Umbilical cord (tissue), 2 donors: ENCODE measurements around the gene FAM131A. TPM values are rescaled to one million over a fixed set of nuclear protein-coding genes. Genes with fewer than 3 reads are reported as not detected.

Experiments used
- DNase-seq: peaks from one replicate; pipeline ENCODE4 v3.0.0-alpha.2; 2015; ENCODE audit warnings: low spot score
- total RNA-seq: library from RNA; depleted of rRNA; stranded (reverse); fragments of >200 nt; gene quantifications from one replicate; pipeline ENCODE4 v1.2.3, GENCODE V29; 2014; ENCODE audit warnings: low replicate concordance; ENCODE audit not compliant: insufficient read depth

Gene FAM131A
- total RNA-seq, 1 donor from 2014 or later, result 13.2 TPM

DNA sequence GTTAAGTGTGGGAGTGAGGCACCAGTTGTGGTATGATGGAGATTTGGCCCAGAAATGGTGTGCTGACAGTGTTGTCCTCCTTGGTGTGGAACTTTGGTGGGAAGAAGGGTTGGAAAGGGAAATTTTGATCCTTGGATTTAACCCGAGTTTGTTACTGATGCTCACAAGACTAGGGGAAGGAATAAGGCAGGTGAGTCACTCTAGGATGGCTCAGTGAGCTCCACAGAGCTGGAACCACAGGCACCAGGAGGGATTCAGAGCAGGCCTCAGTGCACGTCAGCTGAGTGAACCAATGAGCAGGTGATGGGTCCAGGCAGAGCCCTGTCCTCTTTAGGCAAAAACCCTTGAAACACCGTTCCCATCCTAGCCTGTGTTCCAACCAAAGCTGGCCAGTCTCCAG lies 53.9 kb downstream of the FAM131A start:
- no peak for DNase-seq

DNA sequence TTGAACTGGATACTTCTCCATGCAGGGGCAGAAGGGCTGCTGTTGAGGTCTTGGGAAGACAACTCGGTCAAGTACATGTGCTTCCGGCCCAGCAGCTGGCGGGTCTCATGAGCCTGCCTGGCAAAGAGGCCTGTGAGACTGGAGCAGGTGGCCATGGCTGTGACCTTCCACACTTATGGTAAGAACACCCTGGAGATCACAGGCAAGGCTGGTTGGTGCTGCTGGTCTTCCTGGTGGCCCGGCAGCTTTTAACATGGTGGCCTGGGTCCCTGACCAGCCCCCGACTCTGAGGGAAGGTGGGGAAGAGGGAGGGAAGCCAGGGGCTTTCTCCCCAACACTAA lies 57.9 kb downstream of the FAM131A start:
- no peak for DNase-seq

Other genes starting within 250 kb of the FAM131A start
- gene HTR3E, start 240.5 kb upstream of the FAM131A start, total RNA-seq, result 0.72 TPM
- gene EIF2B5, start 202.2 kb upstream of the FAM131A start, total RNA-seq, result 24.3 TPM
- gene DVL3, start 182.2 kb upstream of the FAM131A start, total RNA-seq, result 28.9 TPM
- gene AP2M1, start 162.7 kb upstream of the FAM131A start, total RNA-seq, result 287 TPM
- 45.3 TPM for gene ABCF3, start 151.4 kb upstream of the FAM131A start, total RNA-seq
- 1.7 TPM for gene VWA5B2, start 108.0 kb upstream of the FAM131A start, total RNA-seq
- 27.7 TPM for gene ALG3, start 88.6 kb upstream of the FAM131A start, total RNA-seq
- not detected for gene EEF1AKMT4, start 87.9 kb upstream of the FAM131A start, total RNA-seq
- not detected for gene CAMK2N2, start 76.0 kb upstream of the FAM131A start, total RNA-seq
- not detected for gene ECE2, start 61.6 kb upstream of the FAM131A start, total RNA-seq
- 191 TPM for gene PSMD2, start 38.4 kb upstream of the FAM131A start, total RNA-seq
- gene EIF4G1, start 23.0 kb upstream of the FAM131A start, total RNA-seq, result 89.6 TPM
- 4.3 TPM for gene CLCN2, start 24.0 kb downstream of the FAM131A start, total RNA-seq
- gene POLR2H, start 24.1 kb downstream of the FAM131A start, total RNA-seq, result 58.3 TPM
- gene THPO, start 40.6 kb downstream of the FAM131A start, total RNA-seq, result not detected
- 13.7 TPM for gene CHRD, start 42.5 kb downstream of the FAM131A start, total RNA-seq
- 40.0 TPM for gene EPHB3, start 224.2 kb downstream of the FAM131A start, total RNA-seq